Vagina (tissue), 2 donors: Measurements from ENCODE around the gene UBASH3B.
A peak's percentile ranks its signal among the peaks of the same experiment; 100 is the strongest.

Source experiments
- CTCF ChIP-seq, 3 experiments: fragments of 450-650 bp in 2 of 3; fragments of 200-600 bp in 1 of 3; sonication (generic) in 1 of 3; IDR thresholded peaks; one replicate each; pipeline ENCODE4 v1.5.1; 2017 to 2019; ENCODE audit warnings: antibody characterized with exemption in 3 of 3, mild to moderate bottlenecking in 2 of 3, moderate library complexity in 2 of 3
- POLR2A ChIP-seq, 2 donors: fragments of 450-650 bp; IDR thresholded peaks; one replicate each; pipeline ENCODE4 v1.6.1; 2017; ENCODE audit warnings: antibody characterized with exemption in 2 of 2, mild to moderate bottlenecking in 2 of 2, moderate library complexity in 2 of 2

GRCh38 chr11:122863704-122864326 lies 208.3 kb downstream of the UBASH3B start:
- TF ChIP-seq CTCF (IDR thresholded peaks at IDR 0.05) (peak; percentile 45 to 58 (median 48)), POLR2A (IDR thresholded peaks at IDR 0.05) (no peak)
